Measurements from ENCODE around the gene ACTL10. TPM values are rescaled to one million over a fixed set of nuclear protein-coding genes. Genes with fewer than 3 reads are reported as not detected.

Gene ACTL10
- polyA plus RNA-seq, 4 donors: 0.89 to 5.4 (median 2.0) TPM

- DNase-seq: peak in 1 of 2 donors; percentile 34
- H3K36me3 ChIP-seq (ENCODE audit: control insufficient read depth in 3 of 3, insufficient read depth in 2 of 3, low read depth in 1 of 3, low read length in 3 of 3): peaks cover 0 to 34% (median 2%) of the 10 kb centered on the region in 3 donors
- H3K4me1 ChIP-seq (ENCODE audit: control insufficient read depth in 3 of 3, insufficient read depth in 2 of 3, low read depth in 1 of 3, low read length in 2 of 3): peaks cover 0 to 31% (median 5%) of the 10 kb centered on the region in 3 donors
- FAIRE-seq: no peak
- 45 to 49% (median 48%) methylated on average over 9 of the region's 9 CpGs for WGBS, 3 donors
- peak overlapping the region; percentile 56 to 78 (median 72) for H3K4me3 ChIP-seq (ENCODE audit: low read depth in 1 of 3, low read length in 3 of 3)
- no peaks in the 10 kb centered on the region for H3K9me3 ChIP-seq (ENCODE audit: control insufficient read depth in 2 of 2, insufficient read depth in 1 of 2, low read depth in 1 of 2, low read length in 1 of 2)
- H3K27me3 ChIP-seq (ENCODE audit: control insufficient read depth in 3 of 3, insufficient read depth in 3 of 3, low read length in 3 of 3): no peaks in the 10 kb centered on the region
- peak overlapping the region; percentile 84 to 92 (median 90) for H3K27ac ChIP-seq (ENCODE audit: low read depth in 1 of 3, low read length in 2 of 3)
Measured at GRCh38 chr20:33664085-33664761, 2.5 kb upstream of the ACTL10 start.

DNA sequence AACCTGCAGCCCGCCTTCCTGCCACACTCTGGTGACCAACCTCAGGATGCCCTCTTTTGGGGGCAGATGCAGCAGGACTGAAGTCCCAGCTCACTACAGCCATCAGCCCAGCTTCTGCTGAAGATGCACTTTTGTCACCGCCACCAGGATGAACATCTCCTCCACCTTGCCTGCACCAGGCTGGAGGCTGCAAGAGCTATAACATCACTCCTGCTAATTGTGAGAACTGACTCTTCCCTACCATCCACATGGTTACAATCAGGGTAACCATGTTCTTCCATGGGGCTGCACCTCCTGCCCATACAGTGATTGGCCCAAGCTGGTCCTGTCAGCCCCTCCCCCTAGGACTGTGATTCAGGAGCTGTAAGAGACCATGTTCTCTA, 2.0 kb upstream of the ACTL10 start:
- DNase-seq: no peak
- Histone ChIP-seq H3K9me3 (ENCODE audit: control insufficient read depth in 2 of 2, insufficient read depth in 1 of 2, low read depth in 1 of 2, low read length in 1 of 2) (no peaks in the 10 kb centered on the region), H3K4me1 (ENCODE audit: control insufficient read depth in 3 of 3, insufficient read depth in 2 of 3, low read depth in 1 of 3, low read length in 2 of 3) (peaks cover 0 to 31% (median 5%) of the 10 kb centered on the region in 3 donors), H3K4me3 (ENCODE audit: low read depth in 1 of 3, low read length in 3 of 3) (no peak overlapping the region), H3K36me3 (ENCODE audit: control insufficient read depth in 3 of 3, insufficient read depth in 2 of 3, low read depth in 1 of 3, low read length in 3 of 3) (peaks cover 0 to 34% (median under 1%) of the 10 kb centered on the region in 3 donors), H3K27ac (ENCODE audit: low read depth in 1 of 3, low read length in 2 of 3) (no peak overlapping the region), H3K27me3 (ENCODE audit: control insufficient read depth in 3 of 3, insufficient read depth in 3 of 3, low read length in 3 of 3) (no peaks in the 10 kb centered on the region)
- WGBS, 3 donors: 88 to 100% (median 96%) methylated on average over 2 of the region's 2 CpGs
- no peak for FAIRE-seq

DNA sequence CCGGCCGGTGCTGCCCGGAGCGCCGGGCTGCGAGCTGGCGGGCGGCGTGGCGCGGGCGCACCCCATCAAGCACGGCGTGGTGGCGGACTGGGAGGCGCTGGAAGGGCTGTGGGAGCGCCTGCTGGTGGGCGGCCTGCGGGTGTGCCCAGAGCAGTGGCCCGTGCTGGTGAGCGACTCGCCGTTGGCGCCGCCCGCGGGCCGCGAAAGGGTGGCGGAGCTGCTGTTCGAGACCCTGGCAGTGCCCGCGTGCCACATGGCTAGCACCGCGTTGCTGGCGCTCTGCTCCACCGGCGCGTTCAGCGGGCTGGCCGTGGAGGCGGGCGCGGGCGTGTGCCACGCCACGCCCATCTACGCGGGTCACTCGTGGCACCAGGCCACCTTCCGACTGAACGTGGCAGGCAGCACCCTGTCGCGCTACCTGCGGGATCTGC, 517 bp downstream of the ACTL10 start:
- Histone ChIP-seq H3K9me3 (ENCODE audit: control insufficient read depth in 2 of 2, insufficient read depth in 1 of 2, low read depth in 1 of 2, low read length in 1 of 2) (no peaks in the 10 kb centered on the region), H3K4me3 (ENCODE audit: low read depth in 1 of 3, low read length in 3 of 3) (peak overlapping the region; percentile 44 to 58 (median 52)), H3K36me3 (ENCODE audit: control insufficient read depth in 3 of 3, insufficient read depth in 2 of 3, low read depth in 1 of 3, low read length in 3 of 3) (peaks cover 0 to 41% (median 5%) of the 10 kb centered on the region in 3 donors), H3K27ac (ENCODE audit: low read depth in 1 of 3, low read length in 2 of 3) (peak overlapping the region; percentile 68 to 97 (median 82)), H3K4me1 (ENCODE audit: control insufficient read depth in 3 of 3, insufficient read depth in 2 of 3, low read depth in 1 of 3, low read length in 2 of 3) (peaks cover 0 to 31% (median 5%) of the 10 kb centered on the region in 3 donors), H3K27me3 (ENCODE audit: control insufficient read depth in 3 of 3, insufficient read depth in 3 of 3, low read length in 3 of 3) (no peaks in the 10 kb centered on the region)
- FAIRE-seq: no peak
- peak; percentile 59 to 73 for DNase-seq
- WGBS, 3 donors: 3 to 28% (median 7%) methylated on average over 38 to 55 of the region's 55 CpGs

GRCh38 chr20:33667676-33668465, 1.1 kb downstream of the ACTL10 start:
- Histone ChIP-seq H3K4me1 (ENCODE audit: control insufficient read depth in 3 of 3, insufficient read depth in 2 of 3, low read depth in 1 of 3, low read length in 2 of 3) (peaks cover 0 to 31% (median 2%) of the 10 kb centered on the region in 3 donors), H3K9me3 (ENCODE audit: control insufficient read depth in 2 of 2, insufficient read depth in 1 of 2, low read depth in 1 of 2, low read length in 1 of 2) (no peaks in the 10 kb centered on the region), H3K4me3 (ENCODE audit: low read depth in 1 of 3, low read length in 3 of 3) (peak overlapping the region; percentile 44 to 58 (median 52)), H3K27me3 (ENCODE audit: control insufficient read depth in 3 of 3, insufficient read depth in 3 of 3, low read length in 3 of 3) (no peaks in the 10 kb centered on the region), H3K27ac (ENCODE audit: low read depth in 1 of 3, low read length in 2 of 3) (peak overlapping the region in 2 of 3 donors; percentile 82 to 97), H3K36me3 (ENCODE audit: control insufficient read depth in 3 of 3, insufficient read depth in 2 of 3, low read depth in 1 of 3, low read length in 3 of 3) (peaks cover 0 to 41% (median 5%) of the 10 kb centered on the region in 3 donors)
- DNase-seq (peak; percentile 83 to 91), FAIRE-seq (no peak)
- WGBS, 3 donors: 2 to 19% (median 11%) methylated on average over 43 to 47 of the region's 47 CpGs

GRCh38 chr20:33668466-33669155, 1.9 kb downstream of the ACTL10 start:
- no peak for FAIRE-seq
- 65 to 86% (median 79%) methylated on average over 13 of the region's 13 CpGs for WGBS, 3 donors
- H3K27me3 ChIP-seq (ENCODE audit: control insufficient read depth in 3 of 3, insufficient read depth in 3 of 3, low read length in 3 of 3): no peaks in the 10 kb centered on the region
- H3K4me1 ChIP-seq (ENCODE audit: control insufficient read depth in 3 of 3, insufficient read depth in 2 of 3, low read depth in 1 of 3, low read length in 2 of 3): peaks cover 0 to 33% (median 0%) of the 10 kb centered on the region in 3 donors
- no peak for DNase-seq
- no peak overlapping the region for H3K4me3 ChIP-seq (ENCODE audit: low read depth in 1 of 3, low read length in 3 of 3)
- H3K27ac ChIP-seq (ENCODE audit: low read depth in 1 of 3, low read length in 2 of 3): peak overlapping the region in 1 of 3 donors; percentile 3
- H3K36me3 ChIP-seq (ENCODE audit: control insufficient read depth in 3 of 3, insufficient read depth in 2 of 3, low read depth in 1 of 3, low read length in 3 of 3): peaks cover 0 to 41% (median 5%) of the 10 kb centered on the region in 3 donors
- no peaks in the 10 kb centered on the region for H3K9me3 ChIP-seq (ENCODE audit: control insufficient read depth in 2 of 2, insufficient read depth in 1 of 2, low read depth in 1 of 2, low read length in 1 of 2)

GRCh38 chr20:33669224-33669623, 2.5 kb downstream of the ACTL10 start:
- Histone ChIP-seq H3K4me3 (ENCODE audit: low read depth in 1 of 3, low read length in 3 of 3) (no peak overlapping the region), H3K27ac (ENCODE audit: low read depth in 1 of 3, low read length in 2 of 3) (no peak overlapping the region), H3K4me1 (ENCODE audit: control insufficient read depth in 3 of 3, insufficient read depth in 2 of 3, low read depth in 1 of 3, low read length in 2 of 3) (peaks cover 0 to 29% (median 0%) of the 10 kb centered on the region in 3 donors), H3K9me3 (ENCODE audit: control insufficient read depth in 2 of 2, insufficient read depth in 1 of 2, low read depth in 1 of 2, low read length in 1 of 2) (no peaks in the 10 kb centered on the region), H3K36me3 (ENCODE audit: control insufficient read depth in 3 of 3, insufficient read depth in 2 of 3, low read depth in 1 of 3, low read length in 3 of 3) (peaks cover 0 to 41% (median 5%) of the 10 kb centered on the region in 3 donors), H3K27me3 (ENCODE audit: control insufficient read depth in 3 of 3, insufficient read depth in 3 of 3, low read length in 3 of 3) (no peaks in the 10 kb centered on the region)
- no peak for DNase-seq
- FAIRE-seq: no peak
- 92 to 98% (median 94%) methylated on average over 5 of the region's 5 CpGs for WGBS, 3 donors

DNA sequence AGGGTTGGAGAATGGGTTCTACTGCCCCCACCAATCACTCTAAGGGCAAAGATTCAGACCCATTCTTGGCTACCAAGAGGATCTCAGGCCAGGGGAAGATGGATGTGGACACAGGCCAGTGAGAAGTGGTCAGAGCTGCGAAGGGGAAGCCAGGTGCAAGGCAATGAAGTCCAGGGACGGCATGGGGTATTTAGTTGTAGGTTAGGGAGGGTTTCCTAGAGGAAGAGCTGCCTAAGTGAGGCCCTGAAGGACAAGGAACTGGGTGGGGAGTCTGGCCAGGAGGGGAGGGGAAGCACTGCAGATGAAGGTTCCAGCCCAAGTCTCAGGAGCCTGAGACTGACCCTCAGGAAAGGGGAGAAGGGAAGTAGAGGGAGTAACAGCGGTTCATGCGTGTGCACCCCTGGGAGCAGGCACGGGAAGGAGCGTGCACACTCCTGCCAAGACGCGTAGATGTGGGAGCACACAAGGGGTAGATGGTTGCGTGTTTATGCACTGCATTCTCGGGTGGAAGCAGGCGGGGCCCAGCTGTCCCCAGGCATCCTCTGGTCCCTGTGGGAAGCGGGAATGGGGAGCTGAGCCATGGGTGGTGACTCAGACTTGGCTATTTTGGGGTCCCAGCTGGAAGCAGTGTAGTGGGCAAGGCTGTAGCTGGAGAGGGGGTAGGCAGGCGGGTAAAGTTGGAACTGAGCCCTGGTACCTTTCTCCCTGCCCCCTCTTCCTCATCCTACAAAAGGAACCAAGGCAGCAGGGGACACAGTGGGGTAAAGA, 3.3 kb downstream of the ACTL10 start:
- Histone ChIP-seq H3K4me1 (ENCODE audit: control insufficient read depth in 3 of 3, insufficient read depth in 2 of 3, low read depth in 1 of 3, low read length in 2 of 3) (peaks cover 3 to 32% (median 5%) of the 10 kb centered on the region in 3 donors), H3K27me3 (ENCODE audit: control insufficient read depth in 3 of 3, insufficient read depth in 3 of 3, low read length in 3 of 3) (no peaks in the 10 kb centered on the region), H3K27ac (ENCODE audit: low read depth in 1 of 3, low read length in 2 of 3) (no peak overlapping the region), H3K9me3 (ENCODE audit: control insufficient read depth in 2 of 2, insufficient read depth in 1 of 2, low read depth in 1 of 2, low read length in 1 of 2) (no peaks in the 10 kb centered on the region), H3K4me3 (ENCODE audit: low read depth in 1 of 3, low read length in 3 of 3) (no peak overlapping the region), H3K36me3 (ENCODE audit: control insufficient read depth in 3 of 3, insufficient read depth in 2 of 3, low read depth in 1 of 3, low read length in 3 of 3) (peaks cover 0 to 41% (median 5%) of the 10 kb centered on the region in 3 donors)
- DNase-seq: no peak
- no peak for FAIRE-seq
- WGBS, 3 donors: 76 to 92% (median 89%) methylated on average over 12 to 13 of the region's 13 CpGs
